Sigmoid colon (tissue), 4 donors: ENCODE measurements around the gene TOX2.

Source experiments
- CTCF ChIP-seq, 4 experiments: fragments of 450-650 bp in 3 of 4; fragments of 200-600 bp in 1 of 4; IDR thresholded peaks; one replicate each; pipeline ENCODE4 v1.5.1; 2016 to 2019; ENCODE audit warnings: antibody characterized with exemption in 4 of 4, mild to moderate bottlenecking in 3 of 4, moderate library complexity in 2 of 4
- EP300 ChIP-seq, 4 donors: sonication (generic); formaldehyde crosslinking; IDR thresholded peaks; one replicate each; pipeline ENCODE4 v1.6.1; 2017; ENCODE audit warnings: antibody characterized with exemption in 4 of 4
- POLR2A ChIP-seq, 2 donors: fragments of 450-650 bp; IDR thresholded peaks; one replicate each; pipeline ENCODE4 v1.6.1; 2016; ENCODE audit warnings: antibody characterized with exemption in 2 of 2, mild to moderate bottlenecking in 2 of 2, moderate library complexity in 2 of 2
- POLR2AphosphoS5 ChIP-seq, 4 donors: sonication (generic); formaldehyde crosslinking; IDR thresholded peaks; one replicate each; pipeline ENCODE4 v1.6.1; 2017; ENCODE audit warnings: antibody characterized with exemption in 4 of 4

- TF ChIP-seq POLR2A (IDR thresholded peaks at IDR 0.05) (no peak), CTCF (IDR thresholded peaks at IDR 0.05) (no peak), POLR2AphosphoS5 (IDR thresholded peaks at IDR 0.05) (no peak), EP300 (IDR thresholded peaks at IDR 0.05) (no peak)
These were observed 57.4 kb downstream of the TOX2 start for GRCh38 chr20:43972051-43972450.
